Activated T-cell treated with anti-CD3 and anti-CD28 coated beads, Interleukin-2, amount 50 U/mL, for 48 hours (primary cell): ENCODE data around the gene PLXNA4.

Experiments
- DNase-seq, 2 experiments: peaks; one replicate each; pipeline ENCODE4 v3.0.0-alpha.2; 2020

The PLXNA4 gene

DNA sequence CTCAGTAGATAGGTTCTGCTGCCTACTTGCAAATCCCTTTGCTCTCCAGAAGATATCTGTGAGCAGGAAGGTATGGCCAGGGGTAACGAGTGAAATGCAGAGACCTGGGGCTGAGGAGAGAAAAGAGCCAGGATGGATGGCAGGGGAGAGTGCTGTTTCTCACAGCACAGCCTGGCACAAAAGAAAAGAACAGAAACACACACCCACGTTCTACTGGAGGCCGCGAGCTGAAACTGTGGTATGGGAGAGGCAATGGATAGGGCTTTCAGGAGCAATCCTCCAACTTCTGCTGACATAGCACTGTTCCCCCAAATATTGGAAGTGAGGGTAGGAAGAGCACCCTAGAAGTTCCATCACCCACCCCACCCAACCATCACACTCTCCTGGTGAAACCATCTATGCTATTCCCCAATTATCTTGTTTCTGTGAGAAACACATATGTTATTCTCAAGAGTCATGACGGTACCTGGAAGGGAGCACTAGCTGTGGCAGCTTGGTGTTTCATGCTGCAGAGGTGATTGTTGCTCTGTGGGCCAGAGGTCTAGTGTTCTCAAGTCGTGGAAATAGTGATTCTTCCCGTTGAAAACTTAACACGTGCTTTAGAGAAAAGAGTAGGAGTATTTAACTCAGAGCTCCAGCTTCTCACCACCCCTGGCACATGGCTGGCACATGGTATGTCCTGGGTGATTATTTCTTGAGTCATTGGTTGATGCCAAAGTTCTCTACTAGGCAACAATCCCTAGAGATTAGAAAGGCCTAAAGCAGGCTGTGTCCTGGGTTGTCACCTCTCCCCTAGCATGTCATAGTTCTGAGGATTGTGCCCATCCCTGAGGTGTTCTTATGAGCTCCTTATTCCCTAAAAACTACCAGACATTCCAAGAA is 198.3 kb downstream of the PLXNA4 start:
- no peak for DNase-seq

DNA sequence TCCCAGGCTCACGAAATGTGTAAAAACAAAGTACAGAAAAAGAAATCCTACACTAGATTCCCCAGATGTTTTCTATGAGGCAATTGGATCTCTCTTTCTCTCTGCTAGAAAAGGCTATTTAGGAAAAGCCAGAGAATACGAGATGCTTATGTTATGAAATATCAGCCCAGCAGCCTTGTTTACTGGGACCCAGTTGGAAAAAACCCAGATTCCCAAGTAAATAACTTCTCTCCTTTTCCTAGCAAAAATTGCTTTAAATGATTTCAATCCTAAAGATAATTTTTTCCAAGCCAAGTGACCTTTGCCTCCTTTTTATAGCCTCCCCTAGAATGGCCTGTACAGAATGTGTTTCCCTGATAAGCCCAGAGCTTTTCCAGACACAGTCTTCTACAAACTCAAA is 199.3 kb downstream of the PLXNA4 start:
- no peak for DNase-seq

DNA sequence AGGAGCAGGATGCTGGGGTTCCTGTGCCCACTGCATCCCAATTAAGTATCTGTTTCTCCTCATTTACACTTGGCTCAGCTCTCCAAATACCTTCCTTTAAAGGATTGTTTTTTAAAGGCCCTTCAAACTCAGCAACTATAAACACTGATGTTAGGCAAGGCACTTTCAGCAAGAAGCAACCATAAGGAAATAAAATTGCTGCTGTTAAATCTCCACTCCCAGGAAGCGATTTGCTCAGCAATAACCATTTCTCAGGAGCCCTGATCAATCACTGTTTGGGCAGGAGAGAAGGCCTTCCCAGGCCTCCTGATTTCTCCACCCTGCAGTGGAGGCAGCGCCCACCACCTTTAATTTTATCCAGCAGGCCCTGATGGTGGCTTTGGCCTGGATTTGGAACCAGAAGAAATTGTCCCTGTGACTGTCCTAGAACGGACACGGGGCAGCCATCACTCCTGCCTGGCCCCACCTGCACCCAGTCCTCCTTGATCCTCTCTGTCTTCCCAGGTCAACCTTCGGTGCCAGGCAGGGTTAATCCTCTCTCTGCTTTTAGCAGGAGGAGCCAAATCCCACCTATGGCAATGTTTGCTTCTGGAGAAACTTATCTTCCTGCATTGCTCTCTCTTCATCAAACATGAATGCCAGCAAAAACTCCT is 199.8 kb downstream of the PLXNA4 start:
- no peak for DNase-seq

DNA sequence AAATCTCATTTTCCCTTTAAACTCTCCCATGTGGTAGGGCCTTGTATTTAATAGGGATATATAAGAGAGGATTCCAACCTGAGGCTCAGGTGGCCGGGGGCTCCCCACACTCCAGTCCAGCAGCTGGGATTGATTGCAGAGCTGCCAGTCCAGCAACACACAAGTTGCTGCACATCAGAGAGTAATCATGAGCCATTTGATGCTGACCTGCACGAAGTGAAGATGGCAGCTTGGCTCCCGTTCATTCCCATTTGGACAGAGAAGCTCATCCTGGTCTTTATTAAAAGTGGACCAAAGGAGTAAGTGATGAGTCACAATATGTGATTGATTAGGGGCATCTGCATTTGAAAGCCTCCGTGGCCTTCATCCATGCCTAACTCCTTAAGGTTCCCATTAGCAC is 202.4 kb downstream of the PLXNA4 start:
- DNase-seq: no peak

DNA sequence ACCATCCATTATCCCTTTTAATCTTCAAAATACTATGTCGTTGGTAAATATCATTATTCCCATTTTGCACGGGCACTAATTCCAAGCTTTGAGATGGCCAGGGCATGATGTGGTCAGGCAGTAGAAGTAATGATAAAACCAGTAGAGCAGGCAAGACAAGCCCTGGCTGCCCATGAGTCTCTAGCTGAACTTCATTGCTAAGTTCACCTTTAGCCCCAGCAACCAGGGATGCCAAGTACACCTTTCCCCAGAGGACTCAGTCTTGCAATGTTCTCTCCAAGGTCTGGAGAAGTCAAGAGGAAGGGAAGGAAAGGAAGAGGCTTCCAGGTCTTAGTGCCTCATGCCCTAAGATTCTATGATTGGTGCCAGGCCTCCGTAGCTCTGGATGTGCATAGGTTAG is 203.2 kb downstream of the PLXNA4 start:
- DNase-seq: no peak

DNA sequence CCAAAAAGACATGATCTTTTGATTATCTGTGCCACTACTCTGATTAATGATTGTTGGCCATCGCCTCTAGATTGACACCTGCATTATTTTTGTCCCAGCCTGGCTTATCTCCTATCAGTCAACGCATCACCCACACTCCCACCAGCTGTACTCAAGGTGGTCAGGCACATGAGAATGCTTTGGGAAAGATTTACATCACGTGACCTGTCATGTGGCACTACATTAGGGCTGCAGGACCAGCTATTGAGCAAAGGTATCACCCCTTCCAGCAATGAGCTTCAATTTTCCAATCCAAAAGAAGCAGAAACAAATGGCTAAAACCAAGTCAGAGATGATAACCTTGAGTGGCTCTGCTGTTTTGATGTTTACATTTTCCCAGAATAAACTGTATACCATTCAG is 204.3 kb downstream of the PLXNA4 start:
- DNase-seq: no peak

DNA sequence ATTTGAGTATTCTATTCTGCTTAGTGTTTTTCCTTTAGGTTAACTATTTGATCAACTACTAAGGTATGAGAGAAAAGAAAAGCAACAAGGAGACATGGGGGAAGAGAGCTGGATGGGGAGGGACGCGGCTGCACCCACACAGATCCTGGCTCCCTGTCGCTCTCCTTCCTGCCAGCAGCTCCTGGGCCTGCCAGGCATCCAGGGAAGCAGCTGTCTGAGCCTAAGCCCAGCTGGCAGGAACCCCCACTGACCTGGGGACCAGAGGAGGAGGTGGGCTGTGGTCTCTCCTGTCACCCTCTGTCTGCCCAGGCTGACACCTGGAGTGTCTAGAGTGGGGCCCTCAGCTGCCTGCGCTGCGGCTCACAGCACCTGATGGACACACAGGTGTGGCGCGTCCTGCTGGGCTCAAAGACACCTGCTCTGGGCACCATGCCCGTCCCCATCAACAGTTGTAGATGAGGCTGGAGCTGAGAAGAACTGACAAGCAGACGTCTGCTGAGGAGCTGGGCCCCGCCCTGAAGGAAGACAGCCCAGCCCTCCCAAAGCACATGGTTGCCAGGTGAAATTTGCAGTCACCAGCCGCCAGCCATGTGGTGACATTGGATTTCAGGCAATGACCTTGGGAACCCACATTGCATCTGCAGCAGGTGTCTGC is 207.9 kb downstream of the PLXNA4 start:
- DNase-seq: no peak

DNA sequence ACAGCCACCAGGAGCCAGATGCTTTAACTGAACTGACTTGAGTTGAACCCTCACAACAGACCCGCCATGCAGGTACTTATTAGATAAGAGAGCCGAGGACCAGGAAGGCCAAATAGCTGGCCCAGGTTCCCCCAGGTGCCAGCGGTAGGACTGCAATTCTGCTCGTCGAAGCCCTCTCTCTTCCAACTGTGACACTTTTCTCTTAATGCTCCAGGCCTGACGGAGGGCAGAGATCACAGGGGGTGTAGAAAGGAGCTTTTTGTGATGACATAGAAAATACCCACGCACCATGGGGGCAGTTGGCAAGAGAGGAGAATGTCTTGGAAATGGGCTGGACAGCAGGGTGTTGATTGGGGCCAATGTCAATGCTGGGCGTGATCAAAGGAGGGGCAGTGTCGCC is 208.5 kb downstream of the PLXNA4 start:
- DNase-seq: no peak

DNA sequence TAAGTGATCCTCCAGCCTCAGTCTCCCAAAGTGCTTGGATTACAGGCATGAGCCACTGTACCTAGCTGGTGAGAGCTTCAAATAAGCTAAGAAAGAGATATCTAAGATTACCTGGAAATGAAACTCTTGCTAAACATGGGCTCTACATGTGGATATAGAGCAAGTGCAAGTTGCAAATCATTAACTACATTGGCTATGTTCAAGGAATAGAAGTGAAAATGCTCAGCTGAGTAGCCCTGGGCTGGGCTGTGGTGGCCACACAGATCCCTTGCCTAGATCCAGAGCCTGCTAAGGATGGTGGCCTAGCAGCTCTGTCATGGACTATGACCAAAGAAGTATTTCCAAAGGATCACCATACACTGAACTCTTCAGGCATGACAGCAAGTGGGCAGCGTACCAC is 209.3 kb downstream of the PLXNA4 start:
- no peak for DNase-seq

DNA sequence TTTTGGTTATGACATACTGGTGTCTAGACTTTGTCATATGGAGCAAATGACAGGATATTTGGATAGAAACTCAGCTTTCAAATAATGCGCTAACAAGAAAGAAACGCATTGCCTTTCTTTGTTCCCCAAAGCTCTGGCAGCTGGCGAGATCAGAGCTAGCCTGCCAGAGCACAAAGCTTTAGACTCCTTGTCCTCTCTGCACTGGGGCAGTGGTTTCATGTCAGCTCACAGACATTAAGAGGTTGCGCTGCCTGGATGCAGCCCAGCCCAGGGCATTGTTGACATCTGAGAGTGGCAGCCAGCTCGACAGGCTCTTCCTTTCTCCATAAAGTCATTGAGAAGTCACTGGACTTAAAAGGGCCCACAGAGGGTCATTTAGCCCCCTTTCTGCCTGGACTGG is 212.0 kb downstream of the PLXNA4 start:
- no peak for DNase-seq

DNA sequence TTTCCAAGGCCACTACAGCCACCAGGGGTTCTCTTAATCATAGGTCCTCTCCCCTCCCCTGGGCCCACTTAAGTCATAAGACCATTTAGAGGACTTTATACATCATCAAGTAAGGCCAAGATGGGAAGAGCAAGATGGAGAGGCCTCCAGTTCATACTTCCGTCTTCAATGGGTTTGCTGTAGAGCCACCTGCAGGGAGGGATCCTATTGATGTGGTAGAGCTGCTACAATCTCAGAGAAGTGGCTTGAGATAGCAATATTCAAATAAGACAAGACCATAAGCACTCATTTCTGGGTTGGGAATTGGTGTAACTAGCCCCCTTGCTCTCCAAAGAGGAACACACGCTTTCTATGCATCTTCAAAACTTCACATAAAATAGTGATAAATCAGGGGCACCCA is 214.2 kb downstream of the PLXNA4 start:
- no peak for DNase-seq

DNA sequence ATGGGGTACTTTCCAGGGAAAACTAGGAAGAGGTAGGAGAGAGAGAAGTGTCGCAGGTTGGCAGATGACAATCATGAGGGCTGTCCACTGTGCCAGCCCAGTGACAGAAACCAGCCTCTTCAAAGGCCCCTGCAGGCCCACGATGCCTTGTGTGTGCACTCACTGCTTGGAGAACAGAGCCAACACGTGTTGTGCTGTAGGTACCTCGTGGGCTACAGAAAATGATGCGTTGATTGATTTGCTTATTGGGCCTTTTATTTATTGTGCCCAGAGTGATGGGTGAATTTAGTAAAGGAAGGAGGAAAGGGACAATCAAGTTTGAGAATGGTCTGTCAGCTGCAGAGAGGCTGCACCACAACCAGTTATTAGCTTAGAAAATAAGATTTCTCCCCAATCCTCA is 215.1 kb downstream of the PLXNA4 start:
- no peak for DNase-seq

DNA sequence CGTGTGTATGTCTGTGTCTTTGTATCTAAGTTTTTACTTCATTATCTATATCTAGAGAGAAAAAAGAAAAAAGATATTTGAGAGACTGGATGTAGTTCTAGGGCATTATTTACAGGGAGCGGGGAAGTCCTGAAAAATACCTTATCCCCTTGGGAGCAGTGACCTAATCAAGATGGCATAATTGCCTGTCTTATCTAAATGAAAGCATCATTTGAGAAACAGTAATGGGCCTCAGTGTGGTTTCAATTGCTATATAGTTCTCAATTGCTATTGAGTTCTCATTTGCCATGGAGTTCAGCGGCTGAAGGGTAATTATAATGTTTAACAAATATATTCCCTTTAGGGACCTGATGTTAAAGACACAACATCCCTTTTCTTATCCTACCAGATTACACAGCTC is 216.5 kb downstream of the PLXNA4 start:
- DNase-seq: no peak

DNA sequence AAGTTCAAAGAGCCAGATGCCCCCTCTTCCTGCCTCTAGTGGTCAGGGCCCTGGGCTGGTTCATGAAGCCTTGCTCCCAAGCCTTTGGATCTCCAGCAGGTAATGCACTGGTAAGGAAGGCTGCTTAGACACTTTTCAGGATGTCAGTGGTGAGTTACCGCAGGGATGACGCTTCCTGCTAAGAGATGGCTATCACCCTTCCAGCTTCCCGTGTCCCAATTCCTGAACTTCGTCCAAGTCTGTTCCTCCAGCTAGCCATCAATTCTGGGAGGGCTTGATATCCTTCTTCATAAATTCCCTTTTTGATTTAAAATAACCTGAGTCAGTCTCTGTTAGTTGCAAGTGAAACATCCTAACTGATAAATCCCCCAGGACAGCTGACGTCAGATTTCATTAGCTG is 221.2 kb downstream of the PLXNA4 start:
- no peak for DNase-seq

DNA sequence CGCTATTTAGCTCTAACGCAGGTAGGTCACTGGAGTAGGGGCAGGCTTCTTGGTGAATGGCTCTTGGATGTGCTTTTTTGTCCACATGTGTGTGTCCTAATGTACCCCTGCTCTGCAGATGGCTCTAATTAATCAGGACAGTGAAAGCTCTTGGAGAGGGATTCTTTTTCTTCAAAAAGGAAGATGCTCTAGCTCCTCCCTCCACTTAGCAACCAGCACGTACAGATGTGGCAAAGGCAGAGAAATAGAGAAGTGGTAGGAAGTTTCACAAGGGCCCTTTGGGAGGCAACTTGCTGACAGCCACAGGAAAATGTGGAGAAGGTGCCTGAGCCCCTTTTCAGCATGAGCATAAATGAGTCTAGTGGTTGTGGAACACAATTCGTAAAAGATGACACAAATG is 221.7 kb downstream of the PLXNA4 start:
- DNase-seq: no peak

DNA sequence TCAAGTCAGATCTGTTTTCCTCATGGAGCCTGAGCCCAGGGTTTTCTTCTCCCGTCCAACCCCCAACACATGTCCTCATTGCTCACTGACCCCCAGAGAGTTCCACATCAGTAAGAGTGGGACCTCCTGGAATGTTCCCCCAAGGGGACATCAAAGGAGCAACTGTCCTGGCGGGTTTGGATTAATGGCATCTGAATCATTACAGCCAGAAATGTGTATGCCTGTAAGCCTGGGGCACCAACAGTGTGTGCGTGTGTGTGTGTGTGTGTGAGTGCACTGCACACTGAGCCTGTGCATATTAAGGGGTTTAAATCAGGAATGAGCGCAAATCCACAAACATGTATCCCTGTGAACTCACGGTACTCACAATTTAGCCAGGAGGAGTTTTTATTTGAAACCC is 222.3 kb downstream of the PLXNA4 start:
- no peak for DNase-seq

DNA sequence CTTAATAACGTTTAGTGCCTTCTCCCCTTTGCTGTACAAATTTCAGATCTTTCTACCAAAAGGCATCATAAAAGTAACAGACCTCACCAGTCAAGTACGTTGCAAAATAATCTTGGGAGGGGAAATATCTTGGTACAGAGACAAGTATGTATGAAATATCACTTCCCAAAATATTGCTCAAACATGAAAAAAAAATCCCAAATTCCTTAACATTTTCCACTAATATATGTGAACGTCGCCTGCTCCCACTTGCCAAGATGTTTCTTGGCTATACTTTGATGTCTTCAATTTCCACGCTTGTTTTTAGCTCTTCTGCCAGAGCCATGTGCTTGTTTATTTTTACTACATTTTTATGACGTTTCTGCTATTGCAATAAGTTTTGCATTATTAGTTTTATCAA is 223.5 kb downstream of the PLXNA4 start:
- DNase-seq: no peak

DNA sequence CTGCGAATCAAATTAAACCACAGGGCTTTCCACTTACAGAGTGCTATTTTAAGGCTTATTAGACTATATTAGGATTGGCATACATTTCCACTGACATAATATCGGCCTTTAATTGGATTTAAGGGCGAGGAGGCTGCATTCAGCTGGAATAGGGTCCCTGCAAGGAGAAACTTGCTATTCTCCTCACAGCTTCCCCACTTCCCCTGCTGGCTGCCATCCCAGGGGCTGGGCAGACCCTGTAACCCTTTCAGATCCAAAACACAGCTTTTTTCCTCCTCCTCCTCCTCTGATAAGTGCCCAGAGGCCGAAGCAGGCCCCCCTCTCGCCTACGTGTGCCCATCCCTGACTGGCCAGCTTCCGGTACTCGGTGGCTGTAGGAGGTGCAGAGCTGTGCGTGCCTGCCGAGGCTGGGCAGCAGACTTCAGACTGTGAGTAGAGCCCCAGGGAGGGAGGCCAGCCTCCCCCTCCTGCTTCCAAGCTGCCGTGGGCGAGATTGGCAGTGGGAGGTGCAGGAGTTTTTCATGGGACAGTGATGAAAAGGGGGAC is 224.2 kb downstream of the PLXNA4 start:
- no peak for DNase-seq

DNA sequence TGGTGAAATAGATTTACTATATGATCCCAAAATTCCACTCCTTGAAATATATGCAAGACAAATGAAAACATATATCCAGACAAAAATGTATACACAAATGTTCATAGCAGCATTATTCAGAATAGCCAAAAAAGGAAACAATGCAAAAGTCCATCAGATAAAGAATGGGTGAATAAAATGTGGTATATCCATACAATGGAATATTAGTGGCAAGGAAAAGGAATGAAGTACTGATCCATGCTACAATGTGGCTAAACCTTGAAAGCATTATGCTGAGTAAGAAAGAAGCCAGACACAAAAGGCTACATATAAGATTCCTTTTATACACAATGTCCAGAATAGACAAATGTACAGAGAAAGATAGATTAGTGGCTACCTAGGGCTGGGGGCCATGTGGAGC is 225.5 kb downstream of the PLXNA4 start:
- DNase-seq: no peak

DNA sequence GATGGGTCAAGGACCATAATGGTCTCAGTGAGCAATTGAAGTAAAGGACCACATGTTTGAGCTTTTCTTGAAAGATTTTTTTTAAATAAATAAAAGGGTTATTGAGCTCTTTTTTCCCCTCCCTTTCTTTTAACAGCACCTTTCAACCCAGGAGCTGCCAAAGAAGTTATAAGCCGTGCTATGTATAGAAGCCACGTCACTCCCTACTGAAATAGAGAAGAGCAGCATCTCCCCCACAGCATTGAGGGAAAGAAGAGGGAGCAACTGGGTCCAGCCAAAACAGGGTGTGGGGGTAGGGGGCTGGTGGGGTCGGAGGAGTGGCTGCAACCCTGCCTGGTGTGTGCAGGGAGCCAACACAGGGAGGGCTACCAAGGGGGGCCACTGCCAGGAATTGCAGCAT is 227.2 kb downstream of the PLXNA4 start:
- no peak for DNase-seq

DNA sequence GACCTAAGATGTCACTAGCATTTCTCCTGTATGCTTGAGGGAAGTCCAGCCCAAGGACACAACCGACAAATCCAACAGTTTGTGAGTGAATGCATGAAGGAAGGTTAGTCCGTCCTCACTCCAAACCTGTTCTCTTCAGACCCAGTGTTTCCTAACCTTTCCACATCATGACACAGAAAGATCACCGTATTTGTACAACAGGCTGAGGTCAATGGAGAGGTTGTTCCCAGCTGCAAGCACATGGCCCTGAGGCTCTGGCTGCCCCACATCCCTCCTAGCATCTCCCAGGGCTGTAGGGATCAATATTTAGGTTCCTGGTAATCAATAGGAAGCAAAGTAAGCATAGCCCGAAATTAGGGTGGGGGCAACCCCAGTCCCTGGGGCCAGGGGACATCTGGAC is 227.9 kb downstream of the PLXNA4 start:
- DNase-seq: no peak

DNA sequence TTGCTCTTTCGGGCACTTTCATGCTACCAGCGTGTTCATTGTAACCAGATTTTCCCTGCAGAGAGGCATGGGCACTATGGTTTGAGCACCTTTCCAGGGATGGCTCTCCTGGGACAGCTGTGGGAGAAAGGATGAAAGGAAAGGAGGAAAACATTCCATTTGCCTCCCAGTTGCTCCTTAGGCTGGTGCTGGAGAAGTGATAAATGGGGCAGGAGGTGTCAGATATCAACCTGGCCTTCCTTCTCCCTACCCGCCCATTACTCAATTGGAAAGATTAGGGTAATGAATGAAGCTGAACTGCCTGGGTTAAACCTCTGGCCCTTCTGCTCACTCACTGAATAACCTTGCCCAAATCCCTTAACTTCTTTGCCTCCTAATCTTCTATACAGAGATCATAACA is 228.4 kb downstream of the PLXNA4 start:
- DNase-seq: no peak

DNA sequence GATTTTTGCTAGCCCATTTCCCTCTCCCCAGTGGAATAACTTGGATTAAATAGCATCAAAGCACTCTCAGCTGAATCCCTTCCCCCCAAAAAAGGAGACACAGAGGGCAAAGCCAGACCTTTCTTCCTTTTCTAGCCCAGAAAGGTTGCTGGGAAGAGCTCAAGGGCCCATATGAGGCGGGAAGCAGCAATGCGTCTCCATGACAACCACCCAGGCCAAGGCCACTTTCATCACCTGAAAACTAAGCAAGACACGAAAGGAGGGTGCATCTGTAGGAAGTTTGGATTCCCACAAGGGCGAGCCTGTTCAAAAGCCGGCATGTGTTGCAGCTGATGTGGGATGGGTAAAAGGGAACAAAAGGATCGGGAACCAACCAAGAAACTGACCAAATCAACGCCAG is 229.1 kb downstream of the PLXNA4 start:
- no peak for DNase-seq

DNA sequence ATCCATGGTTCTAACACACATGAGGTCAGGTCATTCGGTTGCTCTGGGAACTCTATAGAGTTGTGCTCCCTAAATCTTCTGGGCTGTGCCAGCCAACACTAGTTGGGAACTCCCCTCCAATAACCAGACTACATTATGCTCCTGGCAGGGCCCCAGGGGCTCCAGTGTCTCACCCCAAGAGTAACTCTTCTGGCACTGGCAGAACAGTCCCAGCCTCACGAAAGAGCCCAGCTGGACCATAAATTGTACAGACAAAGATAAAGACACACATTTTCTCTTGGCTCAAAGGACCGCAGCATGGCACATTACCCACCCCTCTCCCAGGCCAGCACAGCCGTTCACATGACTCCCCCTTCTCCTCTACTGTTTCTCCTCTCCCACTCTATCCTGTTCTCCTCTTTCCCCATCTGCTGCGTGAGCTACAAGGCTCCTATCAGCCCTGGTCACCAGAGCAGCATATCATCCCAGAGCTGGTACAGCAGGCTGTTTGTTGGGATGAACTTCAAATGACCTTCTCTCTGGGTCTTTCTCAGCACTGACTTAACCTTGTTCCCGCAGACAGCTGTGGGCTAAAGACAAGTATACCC is 230.6 kb downstream of the PLXNA4 start:
- DNase-seq: no peak
